Glomerular endothelial cell (primary cell): ENCODE measurements around the gene HOXA6. TPM values are rescaled to one million over a fixed set of nuclear protein-coding genes. Genes with fewer than 3 reads are reported as not detected.

Source experiments
- DNase-seq: peaks from one replicate; pipeline ENCODE4 v3.0.0-alpha.2; 2011; ENCODE audit warnings: low read depth, low spot score; ENCODE audit errors: extremely low read depth
- total RNA-seq: library from RNA; depleted of rRNA; stranded (reverse); fragments of >200 nt; gene quantifications from 2 replicates; pipeline ENCODE4 v1.2.3, GENCODE V29; 2015

The HOXA6 gene
- total RNA-seq, 1 donor from 2014 or later = 3.9 TPM

- no peak for DNase-seq
These were observed 15.9 kb upstream of the HOXA6 start for GRCh38 chr7:27163288-27164044.

DNA sequence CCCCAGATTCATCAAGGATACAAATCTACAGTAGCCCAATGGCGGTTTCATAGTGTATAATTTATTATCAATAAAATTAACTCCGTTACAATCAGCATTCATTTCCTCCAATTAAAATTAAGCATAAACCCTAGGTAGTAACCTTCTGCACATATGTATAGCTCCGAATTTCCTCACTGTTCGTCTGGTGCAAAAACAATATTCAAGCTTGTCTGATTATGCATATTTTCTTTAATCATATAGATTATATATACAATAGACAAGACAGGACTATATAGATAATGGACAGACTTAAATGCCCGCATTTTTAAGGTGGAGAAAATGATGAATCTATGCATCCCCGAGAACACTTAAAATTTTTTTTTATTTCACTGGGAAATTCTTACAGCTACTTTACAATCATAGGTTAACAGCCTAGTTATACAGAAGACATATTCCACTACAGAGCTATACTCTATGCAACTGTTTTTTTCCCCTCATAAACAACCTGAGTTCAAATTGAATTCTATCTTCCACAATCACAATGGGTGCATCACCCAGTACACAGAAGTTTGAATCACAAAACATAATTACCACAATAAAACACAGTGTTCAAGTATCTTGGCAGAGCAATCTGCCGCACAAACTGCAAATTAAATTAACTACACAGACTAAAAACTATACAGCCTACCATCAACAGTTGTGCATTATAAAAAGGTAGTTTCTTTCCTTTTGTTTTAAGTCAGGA lies 15.2 kb upstream of the HOXA6 start:
- DNase-seq = no peak

GRCh38 chr7:27161721-27162560 lies 14.4 kb upstream of the HOXA6 start:
- no peak for DNase-seq

DNA sequence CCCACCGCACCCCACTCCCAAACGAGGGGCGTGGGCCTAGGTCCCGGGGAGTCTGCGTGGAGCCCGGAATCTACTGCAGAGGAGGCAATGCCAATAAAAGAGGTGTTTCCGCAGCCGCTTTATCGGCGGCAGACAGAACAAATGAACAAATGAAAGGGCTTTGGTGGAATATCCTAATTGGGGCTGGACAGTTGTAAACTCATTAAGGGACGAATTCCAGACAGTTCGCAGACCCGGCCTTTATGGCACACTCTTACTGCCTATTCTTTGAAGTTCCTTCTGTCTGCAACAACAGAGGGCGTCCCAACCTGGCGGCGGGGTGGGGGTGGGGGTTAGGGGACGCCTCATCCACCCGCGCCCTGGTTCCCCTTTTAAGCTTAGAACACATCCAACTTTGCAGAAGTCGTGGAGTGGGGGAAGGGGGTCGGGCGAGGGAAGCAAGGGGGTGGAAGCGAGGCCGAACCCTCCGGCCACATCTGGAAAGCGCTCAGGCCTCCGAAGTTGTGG lies 13.7 kb upstream of the HOXA6 start:
- no peak for DNase-seq

- no peak for DNase-seq
These were observed 13.1 kb upstream of the HOXA6 start for GRCh38 chr7:27160546-27161213.

GRCh38 chr7:27160145-27160545 lies 12.6 kb upstream of the HOXA6 start:
- no peak for DNase-seq

DNA sequence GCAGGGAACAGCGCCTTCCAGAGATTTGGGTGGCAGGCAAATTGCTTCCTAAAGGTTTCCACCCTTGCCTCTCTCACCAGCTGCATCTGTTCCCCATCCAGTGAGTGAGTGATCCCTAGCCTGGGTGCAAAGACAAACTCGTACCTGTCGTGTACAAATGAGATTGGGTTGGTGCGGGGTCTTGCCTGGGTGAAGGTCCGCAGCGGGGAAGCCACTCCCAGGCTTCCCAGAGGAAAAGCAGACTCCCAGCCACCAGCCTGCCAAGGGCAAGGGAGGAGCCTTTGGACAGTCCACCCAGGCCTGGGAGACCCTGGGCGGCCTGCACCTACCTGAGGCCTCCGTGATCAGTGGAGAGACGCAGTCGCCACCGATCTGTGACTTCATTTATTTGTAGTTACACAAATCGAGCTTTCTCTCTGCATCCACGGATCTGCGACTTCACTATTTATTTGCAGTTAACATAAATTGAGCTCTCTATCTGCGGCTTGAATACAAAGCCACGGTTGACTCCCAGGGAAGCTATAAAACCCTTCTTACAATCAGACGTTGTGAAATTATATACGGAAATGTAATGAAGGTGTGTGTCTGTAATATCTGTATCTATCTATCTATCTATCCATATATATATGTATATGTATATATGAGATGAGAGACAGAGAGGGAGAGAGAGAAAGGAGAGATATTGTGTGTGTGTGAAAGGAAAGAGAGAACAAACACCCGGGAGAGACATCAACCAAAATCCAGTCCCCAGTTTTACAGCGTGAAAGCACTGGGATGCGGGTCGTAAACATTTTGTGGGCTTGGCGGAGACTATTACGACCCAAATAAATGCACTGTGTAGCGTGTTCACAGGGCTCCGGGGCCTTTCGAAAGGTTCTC lies 11.9 kb upstream of the HOXA6 start:
- no peak for DNase-seq

GRCh38 chr7:27158436-27159265 lies 11.1 kb upstream of the HOXA6 start:
- DNase-seq = no peak

DNA sequence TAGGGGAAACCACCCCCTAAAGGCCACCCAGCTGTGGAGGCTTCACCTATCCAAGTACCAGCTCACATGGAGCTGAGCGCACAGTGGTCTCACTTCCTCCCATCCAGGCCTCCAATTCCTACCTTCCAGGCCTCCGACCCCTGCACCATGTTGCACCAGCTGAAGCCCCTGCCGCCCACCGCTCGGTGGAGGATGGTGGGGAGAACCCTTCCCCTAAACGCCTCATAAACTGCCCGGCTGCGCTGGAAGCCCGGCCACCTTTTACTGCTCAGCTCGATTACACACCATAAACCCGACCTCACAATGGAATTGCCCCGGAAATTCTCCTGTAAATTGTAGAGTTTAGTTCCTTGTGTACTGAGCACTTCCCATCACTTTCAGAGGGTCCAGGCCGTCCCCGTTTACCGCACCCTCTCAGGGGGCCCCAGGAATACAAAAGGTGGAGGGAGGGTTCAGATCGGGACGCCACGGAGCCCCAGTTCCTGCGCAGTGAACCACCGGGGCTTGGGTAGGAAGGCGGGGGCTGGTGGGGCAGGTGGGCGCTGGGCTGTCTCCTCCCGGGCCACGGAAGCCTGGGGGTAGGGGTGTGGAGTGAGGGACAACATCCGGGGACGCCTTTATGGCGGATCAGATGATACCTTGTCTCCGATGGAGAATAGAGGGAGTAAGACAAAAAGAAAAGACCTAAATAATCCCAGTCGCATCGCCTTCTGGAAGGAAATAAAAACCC lies 10.3 kb upstream of the HOXA6 start:
- DNase-seq = no peak

- DNase-seq = no peak
These were observed 9.5 kb upstream of the HOXA6 start for GRCh38 chr7:27156916-27157701.

- no peak for DNase-seq
These were observed 8.9 kb upstream of the HOXA6 start, which contains the start of gene HOXA7 for GRCh38 chr7:27156508-27156898. Gene HOXA7, minus strand, starts transcription at chr7:27156675. Its CDS starts 130 bp downstream, at chr7:27156545.

GRCh38 chr7:27155816-27156507 lies 8.4 kb upstream of the HOXA6 start:
- no peak for DNase-seq

DNA sequence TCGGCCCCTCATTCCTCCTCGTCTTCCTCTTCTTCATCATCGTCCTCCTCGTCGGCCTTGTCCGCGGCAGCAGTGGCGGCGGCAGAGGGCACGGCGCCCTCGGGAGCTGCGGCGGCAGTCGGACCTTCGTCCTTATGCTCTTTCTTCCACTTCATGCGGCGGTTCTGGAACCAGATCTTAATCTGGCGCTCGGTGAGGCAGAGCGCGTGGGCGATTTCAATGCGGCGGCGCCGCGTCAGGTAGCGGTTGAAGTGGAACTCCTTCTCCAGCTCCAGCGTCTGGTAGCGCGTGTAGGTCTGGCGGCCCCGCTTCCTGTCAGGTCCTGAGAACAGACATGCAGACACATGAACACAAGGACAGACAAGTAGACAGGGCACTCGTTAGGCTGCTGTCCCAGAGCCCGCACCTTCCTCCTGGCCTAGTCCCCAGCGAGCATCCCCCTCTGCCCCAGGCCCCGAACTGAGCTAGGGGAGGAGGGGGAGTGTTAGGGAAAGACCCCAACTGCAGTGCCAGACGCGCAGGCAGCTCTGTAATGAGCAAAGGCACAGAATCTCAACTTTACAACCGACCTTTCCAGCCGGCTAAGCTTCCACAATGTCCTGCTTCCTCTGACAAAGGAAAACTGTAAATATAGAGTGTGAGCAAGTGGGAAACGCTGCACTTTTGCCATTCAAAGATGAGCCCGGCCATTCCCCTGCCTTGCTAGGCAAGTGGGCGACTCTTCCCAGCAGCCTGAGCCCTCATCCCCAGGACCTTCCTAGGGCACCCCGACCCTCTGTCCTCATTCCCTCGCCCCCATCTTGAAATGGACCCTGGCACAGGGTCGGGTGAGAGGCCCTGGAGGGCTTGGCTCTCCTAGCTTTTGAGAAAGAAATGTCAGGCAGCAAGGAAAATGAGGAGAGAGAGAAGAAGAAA lies 7.6 kb upstream of the HOXA6 start:
- DNase-seq = no peak

- no peak for DNase-seq
These were observed 6.8 kb upstream of the HOXA6 start for GRCh38 chr7:27154369-27154768.

DNA sequence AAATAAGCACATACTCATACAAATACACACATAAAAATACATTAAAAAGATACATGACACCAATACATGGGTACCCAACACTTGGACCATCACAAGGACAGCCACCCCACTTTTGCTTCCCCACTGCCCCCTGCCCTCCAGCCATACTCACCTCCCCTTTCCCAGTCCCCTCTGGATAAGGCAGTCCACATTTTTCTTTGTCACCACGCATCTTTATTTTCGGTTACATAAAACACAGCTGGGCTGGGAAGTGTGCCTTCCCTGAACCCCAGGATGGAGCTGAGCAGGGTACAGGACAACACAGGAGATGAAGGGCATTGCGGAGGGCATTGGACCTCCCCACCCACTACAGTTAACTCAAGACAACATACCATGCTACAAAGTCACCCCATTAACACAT lies 6.0 kb upstream of the HOXA6 start:
- no peak for DNase-seq
